ENCODE results near the gene ARAP1.

DNA sequence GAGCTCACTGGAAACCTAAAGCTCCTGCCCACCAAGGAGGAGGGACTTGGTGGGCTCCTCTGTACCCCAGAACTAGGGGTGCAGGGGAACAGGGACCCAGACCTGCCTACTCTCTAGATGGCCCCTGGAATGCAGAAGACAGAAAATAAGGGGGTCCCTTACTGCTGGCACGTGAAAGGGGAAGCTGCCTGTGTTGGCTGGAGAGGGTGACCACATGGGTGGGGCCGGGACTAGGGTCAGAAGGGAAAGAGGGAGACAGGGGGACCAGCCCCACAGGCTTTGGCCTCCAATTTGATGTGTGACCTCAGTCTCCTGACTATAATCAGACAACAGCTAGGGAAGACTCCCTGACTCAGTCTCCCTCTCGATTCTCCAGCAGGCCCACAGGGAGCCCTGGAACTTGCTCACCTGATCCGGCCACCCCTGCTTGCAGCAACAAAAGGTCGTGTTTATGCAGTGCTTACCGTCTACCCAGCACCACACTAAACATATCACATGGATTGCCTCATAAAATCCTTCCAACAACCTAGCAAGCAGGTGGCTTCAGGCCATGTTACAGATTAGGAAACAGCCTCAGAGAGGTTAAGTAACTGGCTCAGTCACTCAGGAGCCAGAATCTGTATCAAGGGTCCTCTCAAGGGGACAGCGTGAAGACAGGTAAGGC, 10.2 kb downstream of the ARAP1 start:
- TF ChIP-seq, protein P1, sequence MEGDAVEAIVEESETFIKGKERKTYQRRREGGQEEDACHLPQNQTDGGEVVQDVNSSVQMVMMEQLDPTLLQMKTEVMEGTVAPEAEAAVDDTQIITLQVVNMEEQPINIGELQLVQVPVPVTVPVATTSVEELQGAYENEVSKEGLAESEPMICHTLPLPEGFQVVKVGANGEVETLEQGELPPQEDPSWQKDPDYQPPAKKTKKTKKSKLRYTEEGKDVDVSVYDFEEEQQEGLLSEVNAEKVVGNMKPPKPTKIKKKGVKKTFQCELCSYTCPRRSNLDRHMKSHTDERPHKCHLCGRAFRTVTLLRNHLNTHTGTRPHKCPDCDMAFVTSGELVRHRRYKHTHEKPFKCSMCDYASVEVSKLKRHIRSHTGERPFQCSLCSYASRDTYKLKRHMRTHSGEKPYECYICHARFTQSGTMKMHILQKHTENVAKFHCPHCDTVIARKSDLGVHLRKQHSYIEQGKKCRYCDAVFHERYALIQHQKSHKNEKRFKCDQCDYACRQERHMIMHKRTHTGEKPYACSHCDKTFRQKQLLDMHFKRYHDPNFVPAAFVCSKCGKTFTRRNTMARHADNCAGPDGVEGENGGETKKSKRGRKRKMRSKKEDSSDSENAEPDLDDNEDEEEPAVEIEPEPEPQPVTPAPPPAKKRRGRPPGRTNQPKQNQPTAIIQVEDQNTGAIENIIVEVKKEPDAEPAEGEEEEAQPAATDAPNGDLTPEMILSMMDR (conservative IDR thresholded peaks at IDR 0.05 in 1 of 2, IDR thresholded peaks at IDR 0.05 in 1 of 2; ENCODE audit: low read depth in 1 of 2, low read length in 2 of 2) = no peak
- no peak for TF ChIP-seq EZH2 (IDR thresholded peaks at IDR 0.05; ENCODE audit: low read length, missing control alignments)
